Endothelial cell of umbilical vein (primary cell): ENCODE measurements around the gene SLC9A1. TPM values are rescaled to one million over a fixed set of nuclear protein-coding genes. Genes with fewer than 3 reads are reported as not detected.

Experiments used
- BruUV-seq: library from RNA; stranded (reverse); fragments of 400-500 nt; replicated peaks from 2 replicates; lab custom pipeline; 2021; lab: Mats Ljungman, UMichigan
- CTCF ChIA-PET: fragments of 300-600, 350-600 bp; sonication (Branson Sonifier 250); formaldehyde crosslinking; loops from one replicate; lab custom pipeline; 2021; ENCODE audit warnings: antibody characterized with exemption, inconsistent platforms; lab: Charles Lee
- POLR2A ChIA-PET: fragments of 300-600, 350-600 bp; sonication (Branson Sonifier 250); formaldehyde crosslinking; loops from one replicate; lab custom pipeline; 2021; ENCODE audit warnings: antibody characterized with exemption, inconsistent platforms; lab: Charles Lee
- DNase-seq: peaks from one replicate; pipeline ENCODE4 v3.0.0-alpha.2; 2011; ENCODE audit warnings: low read depth, low spot score
- FAIRE-seq: peaks from 2 replicates; lab custom pipeline; 2011; peaks lifted over from hg19 to GRCh38; lab: Jason Lieb, UNC
- H2AFZ ChIP-seq: 2 replicates; pipeline ENCODE4 v1.6.0; 2012; ENCODE audit warnings: low read depth, low read length, control low read depth, inconsistent platforms
- H3K27ac ChIP-seq: 2 replicates; pipeline ENCODE4 v1.5.1; 2011; ENCODE audit warnings: low read depth, mild to moderate bottlenecking, control low read depth, low read length, moderate library complexity; ENCODE audit not compliant: insufficient read depth
- H3K27me3 ChIP-seq, 2 experiments: 2 replicates each; pipeline versions ENCODE4 v1.6.0 to v1.6.1; 2011; ENCODE audit warnings: low read length in 2 of 2, mixed read lengths in 1 of 2; ENCODE audit not compliant: control insufficient read depth in 2 of 2, insufficient read depth in 2 of 2
- H3K36me3 ChIP-seq, 2 experiments: 2 replicates in 1 of 2; 3 replicates in 1 of 2; pipeline ENCODE4 v1.5.1; 2011; ENCODE audit warnings: low read length in 2 of 2, mild to moderate bottlenecking in 1 of 2, moderate library complexity in 1 of 2; ENCODE audit not compliant: control insufficient read depth in 2 of 2, insufficient read depth in 2 of 2; ENCODE audit errors: extremely low read depth in 1 of 2
- H3K4me1 ChIP-seq: 3 replicates; pipeline ENCODE4 v1.5.1; 2011; ENCODE audit warnings: mild to moderate bottlenecking, low read length; ENCODE audit not compliant: control insufficient read depth, insufficient read depth; ENCODE audit errors: extremely low read depth
- H3K4me2 ChIP-seq: 2 replicates; pipeline ENCODE4 v1.6.1; 2011; ENCODE audit warnings: low read length, control low read depth, mixed read lengths; ENCODE audit not compliant: insufficient read depth
- H3K4me3 ChIP-seq, 3 experiments: fragments of 200-600 bp in 1 of 3; sonication (generic), shearing (Covaris generic) in 1 of 3; replicated peaks in 1 of 3; 2 replicates each; pipeline ENCODE4 v1.5.1; 2011 to 2016; ENCODE audit warnings: control low read depth in 3 of 3, low read length in 3 of 3, mild to moderate bottlenecking in 2 of 3, inconsistent platforms in 1 of 3, low read depth in 1 of 3, moderate library complexity in 1 of 3; ENCODE audit not compliant: insufficient read depth in 1 of 3
- H3K79me2 ChIP-seq: 2 replicates; pipeline ENCODE4 v1.6.0; 2012; ENCODE audit warnings: low read length, inconsistent platforms; ENCODE audit not compliant: control insufficient read depth, insufficient read depth
- H3K9ac ChIP-seq: replicated peaks from 2 replicates; pipeline ENCODE3; 2011; ENCODE audit warnings: low read length, control low read depth; ENCODE audit not compliant: insufficient read depth; ENCODE audit errors: extremely low read depth
- H3K9me1 ChIP-seq: replicated peaks from 3 replicates; pipeline ENCODE4 v1.6.0; 2011; ENCODE audit warnings: mild to moderate bottlenecking, low read length; ENCODE audit not compliant: control insufficient read depth, insufficient read depth; ENCODE audit errors: extremely low read depth
- H3K9me3 ChIP-seq: replicated peaks from 2 replicates; pipeline ENCODE4 v1.5.1; 2012; ENCODE audit warnings: low read length, inconsistent platforms; ENCODE audit not compliant: control insufficient read depth, insufficient read depth
- H4K20me1 ChIP-seq: replicated peaks from 2 replicates; pipeline ENCODE3; 2011; ENCODE audit warnings: mild to moderate bottlenecking, low read length; ENCODE audit not compliant: control insufficient read depth, insufficient read depth; ENCODE audit errors: extremely low read depth
- EZH2 ChIP-seq: IDR thresholded peaks from 2 replicates; pipeline ENCODE4 v1.6.1; 2012; ENCODE audit warnings: borderline replicate concordance, low read depth, mild to moderate bottlenecking, moderate library complexity, low read length, inconsistent platforms; ENCODE audit not compliant: severe bottlenecking
- FOS ChIP-seq: IDR thresholded peaks from 2 replicates; pipeline ENCODE4 v1.6.1; 2011; ENCODE audit warnings: mild to moderate bottlenecking, low read length, moderate library complexity, borderline replicate concordance; ENCODE audit not compliant: insufficient read depth
- GATA2 ChIP-seq: IDR thresholded peaks from 2 replicates; pipeline ENCODE4 v1.7.0; 2011; ENCODE audit warnings: low read depth, mild to moderate bottlenecking, moderate library complexity, mixed read lengths, low read length; ENCODE audit not compliant: insufficient read length, insufficient read depth
- JUN ChIP-seq: IDR thresholded peaks from 2 replicates; pipeline ENCODE4 v1.6.1; 2011; ENCODE audit warnings: borderline replicate concordance, low read depth; ENCODE audit not compliant: insufficient read length, insufficient read depth
- dilution Hi-C: fragments of 300-500 bp; cut with MboI; formaldehyde crosslinking; loops from one replicate; pipeline ENCODE4 v1.15.0; 2019; ENCODE audit warnings: low sequenced_read_pairs; ENCODE audit not compliant: extremely low pct_ligation_motif_present
- intact Hi-C: fragments of 100-400 bp; cut with micrococcal nuclease; formaldehyde crosslinking; loops from one replicate; pipeline ENCODE4 v1.10.0; 2022
- polyA plus RNA-seq, 4 experiments: library from polyadenylated mRNA; depleted of rRNA in 3 of 4; stranded (reverse) in 3 of 4; unstranded in 1 of 4; fragments of >200 nt; gene quantifications; 2 replicates each; pipeline versions ENCODE4 v1.2.1 to v1.2.3, GENCODE V29; 2011 to 2012; ENCODE audit warnings: missing spikeins in 1 of 4
- total RNA-seq: library from RNA; stranded (reverse); gene quantifications from 2 replicates; pipeline ENCODE4 v1.2.3, GENCODE V29; 2021
- TF ChIP-seq, protein P1 (sequence below): IDR thresholded peaks from 2 replicates; pipeline ENCODE4 v1.6.1; 2011; ENCODE audit not compliant: insufficient read depth, insufficient read length
- TF ChIP-seq, protein P2 (sequence below), 2 donors: IDR thresholded peaks; 1 replicate in 1 of 2; 2 replicates in 1 of 2; pipeline ENCODE4 v1.5.1; 2011; ENCODE audit warnings: low read length in 2 of 2, mild to moderate bottlenecking in 2 of 2, moderate library complexity in 2 of 2, control low read depth in 1 of 2, inconsistent platforms in 1 of 2, low read depth in 1 of 2; ENCODE audit not compliant: insufficient read depth in 1 of 2; ENCODE audit errors: extremely low read depth in 1 of 2

SLC9A1 gene
- total and polyA plus RNA-seq, 2 donors (not counting 3 experiments of a cell fraction or from before 2014, with no cell fraction given): 22.8 to 59.2 TPM

DNA sequence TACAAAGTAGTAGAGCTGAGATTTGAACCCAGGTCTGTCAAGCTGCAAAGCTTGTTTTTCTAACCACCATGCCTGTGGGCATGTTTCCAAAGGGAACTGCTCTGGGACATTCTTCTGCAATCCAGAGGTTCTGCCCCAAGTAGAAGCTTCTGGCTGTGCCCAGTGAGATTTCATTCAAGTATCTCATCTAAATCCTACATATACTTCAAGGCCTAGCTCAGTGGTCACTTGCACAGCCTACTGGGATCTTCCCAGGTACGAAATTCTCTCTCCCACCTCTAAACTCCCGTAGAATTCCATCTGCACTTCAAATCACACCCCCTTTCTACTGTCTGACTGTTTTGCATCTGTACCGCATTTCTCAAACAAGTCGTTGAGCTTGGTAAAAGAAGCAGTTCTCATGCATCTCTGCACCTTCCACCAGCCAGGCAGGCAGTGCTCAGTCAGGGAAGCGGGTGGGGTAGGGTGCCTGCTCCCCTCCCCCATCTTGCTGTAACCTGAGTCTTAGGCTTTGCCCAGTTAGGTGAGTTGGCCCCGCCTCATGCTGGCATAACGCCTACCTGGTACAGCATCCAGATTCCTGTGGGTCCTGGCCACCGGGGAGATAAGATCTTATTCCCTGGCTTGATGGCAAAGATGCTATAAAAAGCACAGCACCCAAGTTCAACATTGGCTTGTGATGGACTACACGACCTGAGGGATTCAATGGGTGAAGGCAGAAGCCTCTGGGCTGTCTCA is 13.5 kb downstream of the SLC9A1 start:
- Histone ChIP-seq H3K4me3 (no peak overlapping the region), H4K20me1 (peaks cover 3% of the 10 kb centered on the region), H3K9ac (no peak overlapping the region), H3K36me3 (peaks cover 0 to 5% of the 10 kb centered on the region in 2 experiments), H3K4me1 (no peaks in the 10 kb centered on the region), H3K27ac (no peak overlapping the region), H3K9me3 (no peaks in the 10 kb centered on the region), H3K9me1 (no peaks in the 10 kb centered on the region), H3K27me3 (no peaks in the 10 kb centered on the region), H2AFZ (no peak overlapping the region), H3K4me2 (no peak overlapping the region), H3K79me2 (peaks cover 69% of the 10 kb centered on the region)
- DNase-seq (no peak), FAIRE-seq (no peak)
- intact Hi-C loops (no loop called here), dilution Hi-C loops (no loop called here)
- POLR2A ChIA-PET: interaction anchor here (5.2 kb wide), 1 partner anchor 13 kb away, joined by 40 read pairs; the partner anchor contains the start of gene SLC9A1
- BruUV-seq: no TSS peak
- CTCF ChIA-PET: interaction anchor here (1.2 to 2.1 kb wide), 3 partner anchors 11 to 39 kb away, joined by 3 to 6 read pairs (median 3); partner anchors contain the start of gene SLC9A1
- TF ChIP-seq GATA2: no peak
- TF ChIP-seq FOS: no peak
- TF ChIP-seq, protein P1, sequence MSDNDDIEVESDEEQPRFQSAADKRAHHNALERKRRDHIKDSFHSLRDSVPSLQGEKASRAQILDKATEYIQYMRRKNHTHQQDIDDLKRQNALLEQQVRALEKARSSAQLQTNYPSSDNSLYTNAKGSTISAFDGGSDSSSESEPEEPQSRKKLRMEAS: no peak
- TF ChIP-seq EZH2: no peak
- TF ChIP-seq, protein P2, sequence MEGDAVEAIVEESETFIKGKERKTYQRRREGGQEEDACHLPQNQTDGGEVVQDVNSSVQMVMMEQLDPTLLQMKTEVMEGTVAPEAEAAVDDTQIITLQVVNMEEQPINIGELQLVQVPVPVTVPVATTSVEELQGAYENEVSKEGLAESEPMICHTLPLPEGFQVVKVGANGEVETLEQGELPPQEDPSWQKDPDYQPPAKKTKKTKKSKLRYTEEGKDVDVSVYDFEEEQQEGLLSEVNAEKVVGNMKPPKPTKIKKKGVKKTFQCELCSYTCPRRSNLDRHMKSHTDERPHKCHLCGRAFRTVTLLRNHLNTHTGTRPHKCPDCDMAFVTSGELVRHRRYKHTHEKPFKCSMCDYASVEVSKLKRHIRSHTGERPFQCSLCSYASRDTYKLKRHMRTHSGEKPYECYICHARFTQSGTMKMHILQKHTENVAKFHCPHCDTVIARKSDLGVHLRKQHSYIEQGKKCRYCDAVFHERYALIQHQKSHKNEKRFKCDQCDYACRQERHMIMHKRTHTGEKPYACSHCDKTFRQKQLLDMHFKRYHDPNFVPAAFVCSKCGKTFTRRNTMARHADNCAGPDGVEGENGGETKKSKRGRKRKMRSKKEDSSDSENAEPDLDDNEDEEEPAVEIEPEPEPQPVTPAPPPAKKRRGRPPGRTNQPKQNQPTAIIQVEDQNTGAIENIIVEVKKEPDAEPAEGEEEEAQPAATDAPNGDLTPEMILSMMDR (IDR thresholded peaks at IDR 0.05; ENCODE audit: extremely low read depth in 1 of 2, insufficient read depth in 1 of 2, low read depth in 1 of 2, low read length in 2 of 2): no peak
- no peak for TF ChIP-seq JUN
